Hepatocyte (in vitro differentiated cells): ENCODE results near the gene ADAMTSL3. TPM values are rescaled to one million over a fixed set of nuclear protein-coding genes. Genes with fewer than 3 reads are reported as not detected.

Experiments used
- DNase-seq: peaks from one replicate; pipeline ENCODE4 v3.0.0-alpha.2; 2016; ENCODE audit warnings: low spot score
- H2AFZ ChIP-seq: fragments of 200-600 bp; sonication (generic); 2 replicates; pipeline ENCODE4 v1.6.0; 2016; ENCODE audit warnings: antibody characterized with exemption, mild to moderate bottlenecking
- H3K27ac ChIP-seq: fragments of 200-600 bp; sonication (generic); 2 replicates; pipeline ENCODE4 v1.5.1; 2016; ENCODE audit warnings: mild to moderate bottlenecking
- H3K27me3 ChIP-seq: fragments of 200-600 bp; sonication (generic); 2 replicates; pipeline ENCODE4 v1.6.1; 2016
- H3K36me3 ChIP-seq: fragments of 200-600 bp; sonication (generic); replicated peaks from 2 replicates; pipeline ENCODE4 v1.5.1; 2016; ENCODE audit warnings: low read depth; ENCODE audit not compliant: insufficient read depth
- H3K4me1 ChIP-seq: fragments of 200-600 bp; sonication (generic); 2 replicates; pipeline ENCODE4 v1.5.1; 2016; ENCODE audit warnings: mild to moderate bottlenecking, moderate library complexity; ENCODE audit not compliant: insufficient read depth
- H3K4me2 ChIP-seq: fragments of 200-600 bp; sonication (generic); 2 replicates; pipeline ENCODE4 v1.6.0; 2016
- H3K4me3 ChIP-seq: fragments of 200-600 bp; sonication (generic); 2 replicates; pipeline ENCODE4 v1.5.1; 2016; ENCODE audit warnings: mild to moderate bottlenecking
- H3K79me2 ChIP-seq: fragments of 200-600 bp; sonication (generic); 2 replicates; pipeline ENCODE4 v1.6.0; 2017; ENCODE audit warnings: mild to moderate bottlenecking
- H3K9me2 ChIP-seq: fragments of 200-600 bp; sonication (generic); replicated peaks from 2 replicates; pipeline ENCODE4 v1.6.0; 2017; ENCODE audit warnings: mild to moderate bottlenecking; ENCODE audit not compliant: insufficient read depth
- H3K9me3 ChIP-seq: fragments of 200-600 bp; sonication (generic); 2 replicates; pipeline ENCODE4 v1.5.1; 2016; ENCODE audit warnings: low read depth, mild to moderate bottlenecking
- H4K20me1 ChIP-seq: fragments of 200-600 bp; sonication (generic); 2 replicates; pipeline ENCODE4 v1.6.0; 2016; ENCODE audit warnings: mild to moderate bottlenecking; ENCODE audit not compliant: insufficient read depth, poor library complexity, severe bottlenecking
- CTCF ChIP-seq: fragments of 200-600 bp; sonication (generic); IDR thresholded peaks from 2 replicates; pipeline ENCODE4 v1.5.1; 2016; ENCODE audit warnings: antibody characterized with exemption, mild to moderate bottlenecking; ENCODE audit not compliant: poor library complexity
- EZH2 ChIP-seq: fragments of 200-600 bp; sonication (generic); IDR thresholded peaks from 2 replicates; pipeline ENCODE4 v1.6.1; 2016; ENCODE audit warnings: antibody characterized with exemption, mild to moderate bottlenecking, borderline replicate concordance
- EZH2phosphoT487 ChIP-seq: fragments of 200-600 bp; sonication (generic); IDR thresholded peaks from one replicate; pipeline ENCODE4 v1.6.1; 2018; ENCODE audit warnings: antibody characterized with exemption, mild to moderate bottlenecking, low read depth, moderate library complexity; ENCODE audit not compliant: unreplicated experiment, severe bottlenecking
- WGBS: methylation state at CpG from one replicate; pipeline ENCODE4 v1.1.6; 2016; ENCODE audit warnings: low lambda C conversion rate; ENCODE audit errors: missing lambda C conversion rate; 5-methylcytosine and 5-hydroxymethylcytosine counted together
- polyA plus RNA-seq: library from polyadenylated mRNA; unstranded; fragments of >200 nt; fragmentation: Nextera tagmentation; extraction: Ambion mirVana; gene quantifications from 2 replicates; pipeline ENCODE4 v1.2.1, GENCODE V29; 2016
- total RNA-seq: library from RNA; depleted of rRNA; stranded (reverse); fragments of >200 nt; gene quantifications from 2 replicates; pipeline ENCODE4 v1.2.3, GENCODE V29; 2014

Gene ADAMTSL3
- total and polyA plus RNA-seq, 2 experiments from 2014 or later, result 5.0 to 5.2 TPM

GRCh38 chr15:83709241-83709640 is 55.3 kb downstream of the ADAMTSL3 start:
- no peaks in the 10 kb centered on the region for H3K9me3 ChIP-seq
- H4K20me1 ChIP-seq, result no peaks in the 10 kb centered on the region
- H3K36me3 ChIP-seq, result no peaks in the 10 kb centered on the region
- no peaks in the 10 kb centered on the region for H3K79me2 ChIP-seq
- no peaks in the 10 kb centered on the region for H3K9me2 ChIP-seq
- no peaks in the 10 kb centered on the region for H3K4me1 ChIP-seq
- no peak for TF ChIP-seq EZH2phosphoT487
- no peak for TF ChIP-seq CTCF
- TF ChIP-seq EZH2, result no peak
- no peak overlapping the region for H3K27ac ChIP-seq
- no peak for DNase-seq
- H3K4me2 ChIP-seq, result no peak overlapping the region
- no peak overlapping the region for H2AFZ ChIP-seq
- 94% methylated on average over 2 of the region's 2 CpGs for WGBS
- H3K4me3 ChIP-seq, result no peak overlapping the region
- H3K27me3 ChIP-seq, result no peaks in the 10 kb centered on the region

GRCh38 chr15:83709811-83710210 is 55.9 kb downstream of the ADAMTSL3 start:
- Histone ChIP-seq H4K20me1 (no peaks in the 10 kb centered on the region), H3K4me1 (no peaks in the 10 kb centered on the region), H2AFZ (no peak overlapping the region), H3K27me3 (no peaks in the 10 kb centered on the region), H3K36me3 (no peaks in the 10 kb centered on the region), H3K79me2 (no peaks in the 10 kb centered on the region), H3K9me2 (no peaks in the 10 kb centered on the region), H3K4me2 (no peak overlapping the region), H3K9me3 (no peaks in the 10 kb centered on the region), H3K27ac (no peak overlapping the region), H3K4me3 (no peak overlapping the region)
- WGBS, result 90% methylated on average over 3 of the region's 3 CpGs
- TF ChIP-seq EZH2 (no peak), CTCF (no peak), EZH2phosphoT487 (no peak)
- no peak for DNase-seq

GRCh38 chr15:83710452-83710851 is 56.5 kb downstream of the ADAMTSL3 start:
- Histone ChIP-seq H3K27ac (no peak overlapping the region), H3K4me3 (no peak overlapping the region), H3K79me2 (no peaks in the 10 kb centered on the region), H4K20me1 (no peaks in the 10 kb centered on the region), H3K4me1 (no peaks in the 10 kb centered on the region), H3K4me2 (no peak overlapping the region), H2AFZ (no peak overlapping the region), H3K36me3 (no peaks in the 10 kb centered on the region), H3K9me3 (no peaks in the 10 kb centered on the region), H3K27me3 (no peaks in the 10 kb centered on the region), H3K9me2 (no peaks in the 10 kb centered on the region)
- TF ChIP-seq EZH2, result no peak
- DNase-seq, result no peak

- H2AFZ ChIP-seq, result no peak overlapping the region
- 95% methylated on average over 5 of the region's 5 CpGs for WGBS
- no peak overlapping the region for H3K4me3 ChIP-seq
- H3K4me2 ChIP-seq, result no peak overlapping the region
- no peak overlapping the region for H3K27ac ChIP-seq
- H3K79me2 ChIP-seq, result no peaks in the 10 kb centered on the region
- no peaks in the 10 kb centered on the region for H3K9me2 ChIP-seq
- H4K20me1 ChIP-seq, result no peaks in the 10 kb centered on the region
- H3K9me3 ChIP-seq, result no peaks in the 10 kb centered on the region
- H3K4me1 ChIP-seq, result no peaks in the 10 kb centered on the region
- no peak for DNase-seq
- TF ChIP-seq EZH2 (no peak), CTCF (no peak), EZH2phosphoT487 (no peak)
- H3K27me3 ChIP-seq, result no peaks in the 10 kb centered on the region
- H3K36me3 ChIP-seq, result no peaks in the 10 kb centered on the region
Observed at GRCh38 chr15:83711236-83711635, 57.3 kb downstream of the ADAMTSL3 start.
